Glutamatergic neuron (in vitro differentiated cells): ENCODE results near the gene LCN10. TPM values are rescaled to one million over a fixed set of nuclear protein-coding genes. Genes with fewer than 3 reads are reported as not detected.

Experiments used
- DNase-seq: peaks from one replicate; pipeline ENCODE4 v3.0.0; 2022
- H3K27ac Mint-ChIP-seq: one replicate; pipeline ENCODE4 v1.8.0; 2020; ENCODE audit warnings: mild to moderate bottlenecking, mixed read lengths, inconsistent platforms; ENCODE audit not compliant: unreplicated experiment
- H3K27me3 Mint-ChIP-seq: one replicate; pipeline ENCODE4 v1.8.0; 2020; ENCODE audit warnings: mild to moderate bottlenecking, moderate library complexity, mixed read lengths, inconsistent platforms; ENCODE audit not compliant: unreplicated experiment
- H3K36me3 Mint-ChIP-seq: one replicate; pipeline ENCODE4 v1.8.0; 2020; ENCODE audit warnings: mild to moderate bottlenecking, mixed read lengths, inconsistent platforms; ENCODE audit not compliant: unreplicated experiment
- H3K4me1 Mint-ChIP-seq: one replicate; pipeline ENCODE4 v1.8.0; 2020; ENCODE audit warnings: mild to moderate bottlenecking, low read depth, mixed read lengths, inconsistent platforms; ENCODE audit not compliant: unreplicated experiment
- H3K4me3 Mint-ChIP-seq: one replicate; pipeline ENCODE4 v1.8.0; 2020; ENCODE audit warnings: mild to moderate bottlenecking, mixed read lengths, inconsistent platforms; ENCODE audit not compliant: unreplicated experiment
- H3K9me3 Mint-ChIP-seq: one replicate; pipeline ENCODE4 v1.8.0; 2020; ENCODE audit warnings: mild to moderate bottlenecking, moderate library complexity, mixed read lengths, inconsistent platforms; ENCODE audit not compliant: unreplicated experiment
- total RNA-seq: library from RNA; stranded (reverse); fragmentation: NEBNext Ultra II Directional; extraction: Animal tissue kit (Norgen Biotek cat#: 25700); gene quantifications from one replicate; pipeline ENCODE4 v1.2.1, GENCODE V29; 2021; ENCODE audit not compliant: unreplicated experiment
- TF ChIP-seq, protein P1 (sequence below): fragments of 200-600 bp; sonication (generic); IDR thresholded peaks from one replicate; pipeline ENCODE4 v1.5.0; 2021; ENCODE audit not compliant: partially characterized antibody, unreplicated experiment

LCN10 gene
- total RNA-seq, 1 donor from 2014 or later = not detected

DNA sequence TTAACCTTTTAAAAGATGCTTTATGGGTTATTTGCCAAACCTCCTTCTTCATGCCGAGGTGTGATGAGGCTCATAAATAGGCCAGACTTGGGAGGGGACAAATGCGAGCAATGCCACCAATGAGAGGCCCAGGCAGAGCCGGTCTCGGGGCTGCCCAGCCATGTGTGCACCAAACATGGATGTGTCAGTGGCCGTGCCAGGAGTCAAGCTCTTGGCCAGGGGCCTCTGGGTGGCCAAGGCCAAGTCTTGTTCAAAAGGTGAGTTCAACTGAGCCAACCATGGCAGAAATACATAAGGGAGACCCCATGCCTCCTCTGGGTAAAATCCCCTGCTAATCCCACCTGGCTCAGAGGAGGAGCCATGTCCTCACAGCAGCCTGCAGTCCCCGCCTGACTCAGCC, 32.5 kb upstream of the LCN10 start:
- TF ChIP-seq, protein P1, sequence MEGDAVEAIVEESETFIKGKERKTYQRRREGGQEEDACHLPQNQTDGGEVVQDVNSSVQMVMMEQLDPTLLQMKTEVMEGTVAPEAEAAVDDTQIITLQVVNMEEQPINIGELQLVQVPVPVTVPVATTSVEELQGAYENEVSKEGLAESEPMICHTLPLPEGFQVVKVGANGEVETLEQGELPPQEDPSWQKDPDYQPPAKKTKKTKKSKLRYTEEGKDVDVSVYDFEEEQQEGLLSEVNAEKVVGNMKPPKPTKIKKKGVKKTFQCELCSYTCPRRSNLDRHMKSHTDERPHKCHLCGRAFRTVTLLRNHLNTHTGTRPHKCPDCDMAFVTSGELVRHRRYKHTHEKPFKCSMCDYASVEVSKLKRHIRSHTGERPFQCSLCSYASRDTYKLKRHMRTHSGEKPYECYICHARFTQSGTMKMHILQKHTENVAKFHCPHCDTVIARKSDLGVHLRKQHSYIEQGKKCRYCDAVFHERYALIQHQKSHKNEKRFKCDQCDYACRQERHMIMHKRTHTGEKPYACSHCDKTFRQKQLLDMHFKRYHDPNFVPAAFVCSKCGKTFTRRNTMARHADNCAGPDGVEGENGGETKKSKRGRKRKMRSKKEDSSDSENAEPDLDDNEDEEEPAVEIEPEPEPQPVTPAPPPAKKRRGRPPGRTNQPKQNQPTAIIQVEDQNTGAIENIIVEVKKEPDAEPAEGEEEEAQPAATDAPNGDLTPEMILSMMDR = no peak
- Mint-ChIP-seq H3K36me3 (peaks cover 20% of the 10 kb centered on the region), H3K4me1 (peaks cover 1% of the 10 kb centered on the region), H3K9me3 (peaks cover 17% of the 10 kb centered on the region), H3K27me3 (peaks cover 28% of the 10 kb centered on the region), H3K4me3 (no peak overlapping the region), H3K27ac (no peak overlapping the region)
- DNase-seq = no peak

DNA sequence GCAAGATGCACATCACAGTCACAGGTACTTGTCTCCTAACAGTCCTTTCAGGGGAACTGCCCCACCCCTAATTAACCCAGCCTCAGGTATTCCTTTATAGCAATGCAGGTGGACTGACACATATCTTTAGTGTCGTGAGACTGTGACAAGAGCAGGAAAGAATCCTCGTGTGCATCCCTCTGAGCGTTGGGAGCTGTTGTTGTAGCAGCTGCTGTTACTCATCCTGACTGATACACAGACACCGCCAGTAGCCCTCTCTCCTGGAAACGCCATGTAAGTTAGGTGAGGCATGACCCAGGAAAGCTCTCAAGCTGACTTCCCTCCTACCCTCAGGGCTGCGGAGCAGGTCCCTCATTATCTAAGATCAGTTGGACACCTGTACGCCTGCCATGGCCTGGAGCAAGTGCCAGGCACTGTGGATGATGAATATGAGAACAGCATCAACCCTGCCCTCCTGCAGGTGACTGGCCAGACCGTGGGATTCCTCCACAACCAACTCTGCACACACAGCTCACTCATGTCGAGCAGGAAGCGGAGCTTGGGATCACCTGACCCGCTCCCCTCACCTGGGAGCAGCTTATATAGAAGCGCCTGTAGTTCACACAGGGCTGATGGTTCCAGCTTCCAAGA, 31.8 kb upstream of the LCN10 start:
- peaks cover 27% of the 10 kb centered on the region for H3K27me3 Mint-ChIP-seq
- H3K9me3 Mint-ChIP-seq = peaks cover 15% of the 10 kb centered on the region
- TF ChIP-seq, protein P1 = no peak
- DNase-seq = no peak
- H3K27ac Mint-ChIP-seq = no peak overlapping the region
- H3K4me1 Mint-ChIP-seq = no peaks in the 10 kb centered on the region
- no peak overlapping the region for H3K4me3 Mint-ChIP-seq
- H3K36me3 Mint-ChIP-seq = peaks cover 20% of the 10 kb centered on the region

DNA sequence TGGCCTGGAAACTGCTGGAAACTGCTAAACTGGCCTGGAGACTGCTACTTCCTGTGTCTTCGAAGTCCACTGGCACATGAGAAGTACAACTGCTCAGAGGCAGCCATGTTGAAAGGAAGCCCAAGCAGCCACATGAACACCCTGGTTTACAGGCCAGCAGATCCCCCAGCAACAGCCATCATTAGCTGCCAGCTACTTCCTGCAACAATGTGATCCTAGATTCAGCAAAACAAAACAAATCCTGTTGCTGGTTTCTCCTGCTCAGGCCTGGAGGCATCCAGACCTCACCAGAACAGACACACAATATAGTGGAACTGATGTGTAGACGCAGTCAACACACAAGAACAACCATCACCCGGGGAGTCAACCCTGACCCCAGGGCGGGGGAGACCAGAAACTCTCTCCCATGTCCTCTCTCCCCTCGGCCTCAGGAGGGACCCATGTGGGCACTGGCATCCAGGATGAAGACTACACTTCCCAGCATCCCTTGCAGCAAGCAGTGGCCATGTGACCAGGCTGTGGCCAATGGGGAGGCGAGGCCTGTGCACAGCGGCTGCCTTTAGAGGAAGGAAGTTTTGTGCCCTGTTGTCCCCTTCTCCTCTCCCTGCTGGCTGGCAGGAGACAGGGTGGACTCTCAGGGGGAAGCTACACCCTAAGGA, 30.8 kb upstream of the LCN10 start:
- H3K27ac Mint-ChIP-seq = no peak overlapping the region
- H3K9me3 Mint-ChIP-seq = peaks cover 8% of the 10 kb centered on the region
- no peak for DNase-seq
- peaks cover 12% of the 10 kb centered on the region for H3K36me3 Mint-ChIP-seq
- TF ChIP-seq, protein P1 = no peak
- peaks cover 19% of the 10 kb centered on the region for H3K27me3 Mint-ChIP-seq
- no peak overlapping the region for H3K4me3 Mint-ChIP-seq
- no peaks in the 10 kb centered on the region for H3K4me1 Mint-ChIP-seq

DNA sequence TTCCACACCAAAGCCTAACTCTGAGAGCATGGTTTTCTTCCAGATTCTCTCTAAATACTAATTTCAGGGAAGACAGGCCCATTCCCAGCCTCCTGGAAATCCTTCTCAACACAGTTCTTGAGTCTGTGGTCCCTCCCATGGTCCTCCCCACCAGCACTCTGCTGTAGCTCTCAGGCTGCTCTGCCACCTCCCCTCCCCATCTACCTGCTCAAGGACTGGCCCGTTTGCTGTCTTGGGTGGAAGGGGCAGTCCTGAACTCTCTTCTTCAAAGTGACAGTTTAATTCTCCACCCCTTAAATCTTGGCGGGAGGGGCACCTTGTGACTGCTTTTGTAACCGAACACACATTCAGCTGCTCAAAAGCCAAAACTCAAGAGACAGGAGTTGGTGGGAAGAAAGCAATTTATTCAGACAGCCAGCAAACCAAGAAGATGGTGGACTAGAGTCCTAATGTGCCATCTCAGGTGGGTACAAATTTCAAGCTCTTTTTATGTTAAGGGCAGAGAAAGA, 29.2 kb upstream of the LCN10 start:
- Mint-ChIP-seq H3K4me1 (peaks cover under 1% of the 10 kb centered on the region), H3K36me3 (peaks cover 1% of the 10 kb centered on the region), H3K4me3 (no peak overlapping the region), H3K9me3 (peaks cover 3% of the 10 kb centered on the region), H3K27me3 (peaks cover 9% of the 10 kb centered on the region), H3K27ac (no peak overlapping the region)
- no peak for DNase-seq
- TF ChIP-seq, protein P1 = no peak

DNA sequence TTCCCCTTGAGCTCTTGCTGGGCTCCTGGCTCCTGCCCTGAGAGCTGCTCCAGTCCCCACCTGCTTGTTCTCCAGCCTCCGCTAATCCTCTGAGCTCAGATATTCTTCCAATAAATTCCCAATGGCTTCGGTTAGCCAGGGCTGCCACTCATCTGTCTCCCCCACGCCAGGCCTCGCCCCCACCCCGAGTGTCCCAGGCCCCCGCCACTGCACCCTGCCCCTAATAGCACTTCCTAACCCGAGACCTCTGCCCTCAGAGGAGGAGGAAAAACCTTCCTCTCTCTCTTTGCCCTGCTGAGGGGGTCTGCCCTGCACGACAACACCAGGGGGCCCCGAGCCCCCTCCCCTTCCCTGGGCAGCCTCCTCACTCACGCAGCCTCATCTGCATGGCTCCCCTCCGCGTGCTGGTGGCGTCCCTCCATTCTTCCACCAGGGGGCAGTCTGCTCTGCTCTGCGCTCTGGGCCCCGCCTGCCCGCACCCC, 27.0 kb upstream of the LCN10 start:
- H3K4me3 Mint-ChIP-seq = no peak overlapping the region
- TF ChIP-seq, protein P1 = peak; percentile 64
- peak; percentile 85 for DNase-seq
- H3K27me3 Mint-ChIP-seq = peaks cover 6% of the 10 kb centered on the region
- peaks cover 5% of the 10 kb centered on the region for H3K9me3 Mint-ChIP-seq
- H3K4me1 Mint-ChIP-seq = peaks cover 7% of the 10 kb centered on the region
- no peak overlapping the region for H3K27ac Mint-ChIP-seq
- H3K36me3 Mint-ChIP-seq = no peaks in the 10 kb centered on the region
